ENCODE data around the gene VGLL1.
A peak's percentile ranks its signal among the peaks of the same experiment; 100 is the strongest.

The VGLL1 gene, protein sequence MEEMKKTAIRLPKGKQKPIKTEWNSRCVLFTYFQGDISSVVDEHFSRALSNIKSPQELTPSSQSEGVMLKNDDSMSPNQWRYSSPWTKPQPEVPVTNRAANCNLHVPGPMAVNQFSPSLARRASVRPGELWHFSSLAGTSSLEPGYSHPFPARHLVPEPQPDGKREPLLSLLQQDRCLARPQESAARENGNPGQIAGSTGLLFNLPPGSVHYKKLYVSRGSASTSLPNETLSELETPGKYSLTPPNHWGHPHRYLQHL

DNA sequence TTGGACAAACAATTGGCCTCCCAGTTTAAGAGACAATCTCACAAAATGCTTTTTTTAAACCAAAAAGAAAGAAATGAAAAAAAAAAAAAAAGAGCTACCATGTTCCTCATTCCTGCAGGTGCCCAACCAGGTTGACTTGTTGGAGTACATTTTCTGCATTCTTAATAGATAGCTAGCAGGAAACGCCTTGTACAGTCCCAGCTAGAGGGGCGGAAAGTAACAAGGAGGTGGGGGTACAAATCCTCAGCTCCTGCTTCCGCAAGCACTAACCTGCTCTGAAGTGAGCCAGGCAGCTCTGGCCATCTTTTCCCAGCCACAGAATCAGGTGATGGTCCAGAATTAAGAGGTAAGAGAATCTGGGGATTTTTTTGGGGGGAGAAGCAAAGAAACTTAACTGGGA, at the start of gene VGLL1:
VGLL1 (plus strand) TSS at position 265 of the 400 bp plus-strand sequence. CDS start 3,806 bp downstream, outside the sequence.
- no peak for DNase-seq (ENCODE audit: low spot score)

DNA sequence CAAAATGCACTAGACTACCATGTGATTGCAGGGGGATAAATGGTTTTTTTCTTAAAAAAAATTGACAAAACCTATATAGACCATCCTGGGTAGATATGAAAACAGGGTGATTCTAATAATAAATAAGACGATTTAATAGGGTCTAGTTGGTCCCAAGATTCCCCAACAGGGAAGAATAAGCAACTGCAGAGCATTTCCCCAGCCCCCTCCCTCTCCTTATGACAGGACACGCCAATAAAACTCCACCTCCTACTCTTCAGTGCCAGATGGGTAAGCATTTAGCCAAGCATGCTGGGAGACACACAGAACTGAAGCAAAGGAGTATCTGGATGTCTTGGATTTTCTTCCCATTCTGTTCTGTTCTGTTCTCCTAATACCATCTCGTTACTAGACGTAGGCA, 44.4 kb upstream of the VGLL1 start, which contains the start of gene BRS3:
BRS3 (plus strand) TSS at position 301 of the 400 bp plus-strand sequence. CDS start 168 bp downstream, outside the sequence.
- DNase-seq (ENCODE audit: low spot score), result no peak

DNA sequence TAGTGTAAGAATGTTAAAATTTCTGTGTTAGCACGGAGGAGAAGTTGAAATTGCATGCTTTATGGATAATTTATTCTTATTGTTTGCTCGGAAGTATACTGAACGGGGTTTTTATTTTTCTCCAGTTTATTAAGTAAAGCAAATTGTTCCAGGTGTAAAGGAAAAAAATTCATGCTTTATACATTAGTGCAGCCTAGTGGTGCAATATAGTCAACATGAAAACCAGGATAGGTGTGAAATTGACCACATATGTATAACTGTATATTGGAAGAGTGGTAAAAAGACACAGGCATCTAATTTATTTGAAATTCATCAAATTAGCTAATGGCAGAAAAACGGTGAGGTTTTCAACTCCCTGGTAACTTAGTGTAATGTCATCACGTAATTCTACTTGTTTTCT, 43.3 kb upstream of the VGLL1 start:
- DNase-seq (ENCODE audit: low spot score), result no peak

DNA sequence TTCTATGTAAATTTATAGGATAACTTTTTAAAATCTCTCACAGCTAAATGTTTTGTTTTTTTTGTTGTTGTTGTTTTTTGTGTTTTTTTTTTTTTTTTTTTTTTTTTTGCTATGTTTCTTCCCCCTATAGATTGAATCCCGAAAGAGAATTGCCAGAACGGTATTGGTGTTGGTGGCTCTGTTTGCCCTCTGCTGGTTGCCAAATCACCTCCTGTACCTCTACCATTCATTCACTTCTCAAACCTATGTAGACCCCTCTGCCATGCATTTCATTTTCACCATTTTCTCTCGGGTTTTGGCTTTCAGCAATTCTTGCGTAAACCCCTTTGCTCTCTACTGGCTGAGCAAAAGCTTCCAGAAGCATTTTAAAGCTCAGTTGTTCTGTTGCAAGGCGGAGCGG, 40.2 kb upstream of the VGLL1 start:
- DNase-seq (ENCODE audit: low spot score), result no peak

DNA sequence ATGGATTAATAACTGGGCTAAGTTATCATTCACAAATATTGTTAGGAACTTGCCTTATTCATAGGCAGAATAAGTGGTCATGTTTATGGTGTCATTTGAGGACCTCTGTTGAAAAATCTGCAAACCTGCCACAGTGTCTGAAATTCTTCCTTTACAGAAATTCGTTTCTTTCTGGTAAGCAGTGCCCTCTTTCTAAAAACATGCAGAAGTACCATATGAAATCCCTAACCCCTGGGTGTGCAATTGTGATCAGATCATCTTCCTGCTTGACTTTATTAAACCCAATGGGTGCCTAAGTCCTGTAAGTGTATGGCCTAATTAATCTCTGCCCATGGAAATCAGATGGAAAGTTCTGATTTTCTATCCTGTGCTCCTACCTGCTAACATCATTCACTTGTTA, 39.0 kb upstream of the VGLL1 start:
- DNase-seq (ENCODE audit: low spot score), result peak; percentile 17

DNA sequence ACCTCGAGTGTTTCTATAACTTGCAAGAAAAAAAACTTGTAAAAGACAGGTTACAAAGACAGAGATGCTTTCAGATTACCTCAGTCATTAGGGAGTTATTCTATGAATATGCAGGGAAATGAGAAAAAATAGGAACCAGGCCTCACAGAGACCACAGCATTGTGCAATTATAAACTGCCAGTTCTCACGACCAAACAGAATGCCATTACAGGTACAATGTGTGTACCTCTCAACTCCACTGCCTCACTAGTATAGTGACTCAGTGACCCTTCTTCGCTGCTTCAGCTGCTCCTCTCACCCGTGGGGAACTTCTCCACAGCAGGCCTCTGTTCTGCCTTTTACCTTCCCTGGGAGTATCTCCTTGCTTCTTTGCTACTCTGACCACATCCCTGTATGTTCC, 37.0 kb upstream of the VGLL1 start:
- no peak for DNase-seq (ENCODE audit: low spot score)

DNA sequence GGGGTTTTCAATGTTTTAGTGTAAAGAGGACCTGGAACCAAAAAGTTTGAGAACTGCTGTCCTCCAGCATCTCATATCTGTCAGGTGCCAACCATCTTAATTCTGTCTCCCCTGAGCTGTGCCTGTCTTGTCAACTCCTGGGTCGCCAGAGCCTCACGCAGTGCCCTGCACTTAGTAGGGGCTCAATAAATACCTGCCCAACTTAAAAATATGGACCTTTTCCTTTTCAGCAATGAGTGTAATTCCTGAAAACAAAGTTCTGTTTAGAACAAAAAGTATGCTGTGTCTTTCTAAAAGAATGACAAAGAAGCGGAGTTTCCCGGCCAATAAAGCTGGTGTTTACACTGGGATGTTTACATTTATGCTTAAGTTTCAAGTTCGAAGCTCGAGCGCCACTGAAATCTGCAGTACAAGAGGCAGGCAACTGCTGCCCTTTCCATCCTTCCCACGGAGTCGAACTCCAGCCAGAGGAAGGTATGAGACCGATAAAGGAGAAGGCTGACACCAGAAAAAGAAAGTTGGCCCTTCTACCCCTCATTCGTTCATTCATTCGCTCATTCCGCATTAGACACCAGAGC, 35.7 kb upstream of the VGLL1 start:
- no peak for DNase-seq (ENCODE audit: low spot score)

DNA sequence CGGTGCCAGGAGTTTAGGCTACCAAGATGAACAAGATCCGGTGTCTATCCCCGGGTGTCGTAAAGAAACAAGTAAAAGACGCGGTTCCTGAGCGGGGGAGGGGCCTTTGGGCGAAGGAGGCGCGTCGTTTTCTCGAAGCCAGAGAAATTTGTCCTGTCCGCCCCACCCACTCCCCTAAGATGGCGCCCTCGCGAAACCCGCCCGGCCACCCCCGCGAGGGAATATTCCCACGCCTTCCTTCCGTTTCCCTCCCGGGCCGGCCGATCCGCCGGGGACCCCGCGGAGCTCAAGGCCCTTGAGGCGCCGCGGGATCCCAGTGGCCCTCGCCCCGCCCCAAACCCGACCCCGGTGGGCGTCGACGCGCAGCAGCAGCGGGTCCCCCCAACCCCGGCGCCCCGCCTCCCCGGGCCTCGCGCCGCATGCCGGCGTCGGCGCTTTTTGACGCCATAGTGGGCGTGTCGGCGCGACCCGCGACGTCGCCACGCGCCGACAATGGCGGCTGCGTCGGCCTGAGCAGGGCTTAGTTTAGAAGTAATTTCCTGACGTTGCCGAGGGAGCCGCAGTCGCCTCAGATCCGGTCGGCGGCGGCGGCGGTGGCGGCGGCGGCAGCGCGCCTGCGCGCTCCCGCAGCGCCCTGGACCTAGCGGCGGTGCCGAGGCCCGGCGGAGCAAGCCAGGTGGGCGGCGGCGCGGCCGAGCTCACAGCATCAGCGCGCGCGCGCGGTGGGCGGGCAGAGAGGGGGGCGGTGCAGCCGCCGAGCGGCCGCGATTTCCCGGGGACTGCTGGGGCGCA, 35.1 kb upstream of the VGLL1 start:
- DNase-seq (ENCODE audit: low spot score), result peak; percentile 86

DNA sequence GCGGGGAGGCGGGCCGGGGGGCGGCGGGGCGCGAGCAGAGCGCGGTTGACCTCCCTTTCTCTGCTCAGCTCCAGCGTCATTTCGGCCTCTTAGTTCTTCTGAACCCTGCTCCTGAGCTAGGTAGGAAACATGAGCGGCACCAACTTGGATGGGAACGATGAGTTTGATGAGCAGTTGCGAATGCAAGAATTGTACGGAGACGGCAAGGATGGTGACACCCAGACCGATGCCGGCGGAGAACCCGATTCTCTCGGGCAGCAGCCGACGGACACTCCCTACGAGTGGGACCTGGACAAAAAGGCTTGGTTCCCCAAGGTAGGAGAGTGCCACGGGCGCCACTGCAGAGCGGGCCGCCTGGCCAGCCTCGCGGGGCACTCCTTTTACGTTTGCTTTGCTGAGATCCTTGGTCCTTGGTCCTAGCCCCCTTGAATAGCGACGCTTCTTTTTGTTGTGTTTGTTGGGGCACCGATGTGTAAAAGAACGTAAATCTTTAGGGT, 34.4 kb upstream of the VGLL1 start, which contains the start of gene HTATSF1:
HTATSF1 (plus strand) TSS at position 37 of the 497 bp plus-strand sequence; CDS start at position 130, 93 bp downstream.
- DNase-seq (ENCODE audit: low spot score), result no peak

DNA sequence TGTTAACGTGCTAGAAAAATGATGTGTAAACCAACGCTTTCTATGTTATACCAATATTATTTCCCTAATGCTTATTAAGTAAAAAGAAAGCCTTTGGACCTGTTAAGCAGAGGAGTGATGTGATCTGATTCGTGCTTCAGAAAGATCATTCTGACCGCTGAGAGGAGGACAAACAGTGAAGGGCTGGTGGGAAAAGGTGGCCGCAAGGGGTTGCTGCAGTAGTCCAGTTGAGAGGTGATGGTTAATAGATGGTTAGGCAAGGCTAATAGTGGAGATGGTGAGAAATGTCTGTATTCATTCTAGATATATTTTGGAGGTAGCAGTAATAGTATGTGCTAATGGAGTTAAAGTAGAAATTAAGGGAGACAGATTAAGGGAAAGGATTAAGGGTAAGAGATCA, 12.9 kb upstream of the VGLL1 start:
- no peak for DNase-seq (ENCODE audit: low spot score)

DNA sequence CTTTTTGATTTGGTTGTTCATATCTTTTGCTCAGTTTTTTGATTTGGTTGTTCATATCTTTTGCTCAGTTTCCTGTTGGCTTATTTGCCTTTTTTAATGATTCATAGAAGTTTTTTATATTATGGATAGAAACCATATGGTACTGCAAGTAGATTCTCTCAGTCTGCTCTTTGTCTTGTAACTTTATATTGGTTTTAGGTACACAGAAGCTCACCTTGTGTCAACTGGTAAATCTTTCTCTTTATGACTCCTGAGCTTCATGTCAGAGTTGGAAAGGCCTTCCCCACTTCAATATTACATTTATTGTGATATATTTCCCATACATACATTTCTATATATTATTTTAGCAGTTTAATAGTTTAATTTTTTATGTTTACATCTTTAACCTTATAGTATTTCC, 8.2 kb upstream of the VGLL1 start:
- no peak for DNase-seq (ENCODE audit: low spot score)

DNA sequence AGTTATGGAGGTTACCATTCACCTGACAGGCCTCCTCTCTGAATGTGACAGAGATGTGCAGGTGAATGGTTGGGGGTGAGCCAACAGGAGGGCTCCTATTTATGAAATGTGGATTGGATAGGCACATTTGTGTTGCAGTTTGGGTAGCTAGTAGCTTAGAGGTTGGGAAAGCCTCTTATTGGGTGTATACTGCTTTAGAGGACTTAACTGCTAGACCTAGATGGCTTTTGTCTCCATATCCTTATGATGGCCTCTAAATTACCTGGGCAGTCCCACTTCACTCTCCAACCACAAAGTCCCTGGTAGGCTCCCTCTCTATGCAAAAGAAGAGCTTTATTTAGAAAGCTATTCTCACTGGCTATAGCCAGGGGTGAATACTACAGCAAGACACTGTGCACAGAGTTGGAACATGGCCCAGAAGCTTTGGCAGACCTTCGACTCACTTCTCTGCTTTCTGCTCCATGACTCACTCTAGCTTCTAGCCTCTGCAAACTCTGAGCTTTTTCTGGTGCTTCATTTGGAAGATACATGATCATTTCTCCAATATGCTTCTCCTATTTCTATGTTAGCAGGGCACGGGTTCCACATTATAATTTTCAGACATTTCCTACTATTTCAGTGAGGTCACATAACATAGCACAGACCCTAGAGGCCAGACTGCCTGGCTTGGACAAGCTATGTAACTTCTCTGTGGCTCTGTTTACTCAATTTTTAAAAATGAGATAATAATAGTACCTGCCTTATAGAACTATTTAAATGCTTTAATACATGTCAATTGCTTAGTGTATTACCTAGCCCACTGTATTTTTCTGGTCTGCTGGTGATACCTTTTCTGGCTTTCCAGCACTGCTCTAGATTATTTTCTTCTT, 6.0 kb upstream of the VGLL1 start:
- DNase-seq (ENCODE audit: low spot score), result peak; percentile 49

DNA sequence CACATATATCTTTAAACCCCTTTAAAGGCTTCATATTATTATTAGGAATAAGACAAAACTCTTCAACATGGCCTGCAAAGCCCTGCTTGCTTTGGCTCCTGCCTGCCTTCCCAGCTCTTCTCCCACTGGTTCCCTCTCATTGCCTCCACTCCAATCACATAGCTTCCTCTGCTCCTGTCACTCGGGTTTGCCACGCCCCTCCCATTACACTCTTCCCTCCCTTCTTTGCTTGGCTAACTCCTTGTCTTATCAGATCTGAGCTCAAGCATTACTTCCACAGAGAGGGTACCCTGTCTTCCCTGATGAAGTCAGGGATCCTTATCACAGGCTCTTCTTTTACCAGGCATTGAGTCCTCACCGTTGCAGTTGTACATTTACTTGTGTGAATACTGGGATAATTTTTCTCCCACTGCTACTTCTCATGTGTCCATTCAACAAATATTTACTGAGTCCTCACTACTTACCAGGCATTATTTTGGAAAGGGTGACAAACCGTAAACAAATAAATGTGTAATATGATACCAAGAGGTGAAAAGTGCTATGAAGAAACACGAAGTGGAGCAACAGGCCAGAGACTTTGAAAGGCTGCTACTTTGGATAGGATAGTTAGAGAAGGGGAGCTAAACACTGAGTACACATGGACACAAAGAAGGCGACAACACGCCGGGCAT, 3.2 kb upstream of the VGLL1 start:
- DNase-seq (ENCODE audit: low spot score), result peak; percentile 6

DNA sequence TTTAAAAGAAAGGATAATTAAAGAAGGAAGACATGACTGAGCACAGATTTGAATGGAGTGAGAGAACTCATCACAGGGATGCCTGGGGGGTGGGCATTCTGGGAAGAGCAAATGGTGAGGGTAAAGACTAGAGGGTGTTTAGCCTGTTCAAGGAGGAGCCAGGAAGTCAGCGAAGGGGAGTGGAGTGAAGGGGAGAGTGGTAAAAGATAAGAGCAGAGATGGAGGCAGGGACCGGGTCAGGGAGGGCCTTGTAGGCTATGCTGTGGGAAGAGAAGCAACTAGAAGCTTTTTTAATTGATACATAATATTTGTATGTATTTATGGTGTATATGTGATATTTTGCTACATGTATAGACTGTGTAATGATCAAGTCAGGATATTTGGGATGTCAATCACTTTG, 2.2 kb upstream of the VGLL1 start:
- DNase-seq (ENCODE audit: low spot score), result no peak

DNA sequence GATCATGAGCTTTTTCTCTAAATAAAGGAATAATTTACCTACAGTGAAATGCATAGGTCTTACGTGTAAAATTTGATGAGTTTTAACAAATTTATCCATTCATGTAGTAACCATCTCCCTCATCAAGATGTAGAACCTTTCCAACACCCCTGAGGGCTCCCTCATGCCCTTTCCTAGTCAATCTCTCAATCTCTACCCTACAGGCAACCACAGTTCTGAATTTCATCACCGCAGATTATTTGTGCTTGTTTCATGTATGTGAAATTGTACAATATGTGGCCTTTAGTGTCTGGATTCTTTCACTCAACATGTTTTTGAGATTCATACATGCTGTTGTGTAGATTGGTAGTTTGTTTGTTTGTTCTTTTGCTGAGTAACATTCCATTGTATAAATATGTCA, 2.1 kb downstream of the VGLL1 start:
- DNase-seq (ENCODE audit: low spot score), result no peak

DNA sequence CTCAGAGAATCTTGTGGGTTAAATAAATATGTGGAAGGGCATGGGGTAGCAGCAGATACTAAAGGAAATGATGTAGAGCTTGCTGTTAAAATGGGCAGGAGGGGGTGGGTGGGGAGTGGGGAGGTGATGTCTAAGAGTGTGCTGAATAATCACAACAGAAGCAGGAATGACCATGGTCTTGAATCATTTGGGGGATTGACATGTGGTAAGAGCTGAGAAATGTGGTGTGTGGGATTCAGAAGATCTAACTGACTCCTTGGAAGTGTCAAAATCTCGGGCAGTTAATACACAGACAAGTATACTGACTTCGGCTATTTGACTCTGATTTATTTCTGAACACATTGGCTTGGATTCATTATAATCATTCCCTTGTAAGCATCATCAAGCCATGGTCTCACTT, 6.8 kb downstream of the VGLL1 start:
- no peak for DNase-seq (ENCODE audit: low spot score)

DNA sequence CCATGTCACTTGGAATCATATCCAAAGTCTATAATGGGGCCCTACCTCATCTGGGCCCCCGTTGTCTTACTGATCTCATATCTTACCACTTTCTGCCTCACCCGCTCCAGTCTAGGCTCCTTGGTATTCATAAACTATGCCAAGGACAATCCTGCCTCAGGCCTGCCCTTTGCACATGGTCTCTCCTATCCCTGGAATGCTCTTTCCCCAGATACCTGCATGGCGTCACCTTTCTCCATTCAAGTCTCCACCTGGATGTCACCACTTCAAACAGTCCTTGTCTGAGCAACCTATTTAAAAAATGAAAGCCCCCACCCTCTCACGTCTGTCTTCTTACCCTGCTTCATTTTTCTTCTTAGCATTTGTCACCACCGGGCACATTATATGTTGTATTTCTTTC, 8.2 kb downstream of the VGLL1 start:
- no peak for DNase-seq (ENCODE audit: low spot score)

DNA sequence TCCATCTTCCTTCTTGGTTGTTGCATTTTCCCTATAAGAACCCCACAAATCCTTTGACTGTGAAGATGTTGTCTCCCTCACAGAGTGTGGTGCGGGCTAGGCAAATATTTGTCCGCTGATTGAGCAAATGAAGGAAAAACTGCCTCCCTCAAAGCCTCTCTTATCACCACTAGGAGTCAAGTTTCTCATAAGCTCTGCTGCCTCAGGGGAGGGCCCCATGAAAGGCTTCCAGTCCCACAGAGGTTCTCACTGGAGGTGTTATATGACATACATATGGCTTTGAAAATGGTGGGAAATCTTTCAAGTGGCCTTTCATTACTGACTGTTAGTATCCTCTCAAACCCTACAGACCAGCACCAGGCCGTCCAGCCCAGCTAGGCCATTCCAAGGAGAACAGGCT, 9.3 kb downstream of the VGLL1 start:
- DNase-seq (ENCODE audit: low spot score), result no peak

DNA sequence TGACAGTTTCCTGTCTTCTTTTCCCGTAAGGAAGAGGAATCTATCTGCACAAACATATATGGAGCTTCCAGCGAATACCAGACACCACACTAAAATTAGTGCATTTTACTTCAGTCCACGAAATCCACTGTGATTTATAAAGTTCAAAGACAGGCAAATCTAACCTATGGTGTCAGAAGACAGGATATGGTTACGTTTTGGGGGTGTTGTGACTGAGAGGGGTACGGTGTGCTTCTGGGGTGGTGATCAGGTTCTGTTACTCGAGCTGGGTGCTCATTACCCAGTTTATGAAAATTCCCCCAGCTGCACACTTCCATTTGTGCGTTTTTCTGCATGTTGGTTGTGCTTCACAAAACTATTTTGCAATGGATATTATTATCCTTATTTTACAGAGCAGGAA, 10.3 kb downstream of the VGLL1 start:
- no peak for DNase-seq (ENCODE audit: low spot score)

DNA sequence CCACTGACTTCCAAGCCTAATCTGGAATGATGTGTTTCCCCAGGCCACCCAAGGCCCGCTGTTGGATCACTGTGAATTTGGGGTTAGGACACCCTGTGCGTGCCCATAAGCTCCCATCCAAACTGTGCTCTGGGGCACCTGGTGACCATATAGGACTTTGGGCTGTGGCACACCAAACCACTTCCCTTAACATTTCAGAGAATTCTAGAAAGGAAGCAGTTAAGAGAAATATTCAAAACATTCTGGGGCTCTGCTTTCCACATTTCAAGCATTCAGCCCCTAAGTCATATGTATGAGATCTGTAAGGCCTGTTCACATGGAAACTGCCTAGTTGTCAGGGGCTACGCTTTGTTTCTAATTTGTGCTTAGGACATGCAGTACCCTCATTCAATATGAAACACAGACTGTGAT, 14.4 kb downstream of the VGLL1 start:
- no peak for DNase-seq (ENCODE audit: low spot score)

DNA sequence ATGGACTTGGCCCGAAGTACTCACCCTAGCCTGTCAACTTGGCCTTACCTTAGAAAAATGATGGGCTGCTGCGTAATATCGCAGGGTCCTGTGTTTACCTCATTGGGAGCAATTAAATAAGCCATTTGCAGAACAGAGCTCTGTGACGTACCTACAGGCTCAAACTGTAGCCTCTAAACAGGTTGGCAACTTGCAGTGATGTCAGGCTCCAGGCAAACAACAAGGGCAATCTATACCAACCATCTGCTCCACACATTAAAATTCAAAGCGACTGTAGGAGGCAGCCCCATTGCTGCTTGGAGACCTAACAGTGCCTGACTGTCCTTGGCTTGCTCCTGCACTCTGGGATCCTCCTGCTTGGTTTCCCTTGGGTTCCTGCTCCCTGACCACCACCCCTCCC, 17.2 kb downstream of the VGLL1 start:
- no peak for DNase-seq (ENCODE audit: low spot score)
